Measurements from ENCODE around the gene TANK.

- TF ChIP-seq CTCF (IDR thresholded peaks at IDR 0.05; ENCODE audit: poor library complexity, severe bottlenecking) = no peak
- no peak for TF ChIP-seq POLR2AphosphoS5 (IDR thresholded peaks at IDR 0.05)
Measured at GRCh38 chr2:161146209-161146775, 13.9 kb upstream of the TANK start.
